H4 (cell line): Measurements from ENCODE around the gene SYNDIG1. TPM values are rescaled to one million over a fixed set of nuclear protein-coding genes. Genes with fewer than 3 reads are reported as not detected.

Source experiments
- DNase-seq: peaks from one replicate; pipeline ENCODE4 v3.0.0-alpha.2; 2015; ENCODE audit warnings: low spot score
- total RNA-seq: library from RNA; depleted of rRNA; stranded (reverse); fragments of >200 nt; shearing (Covaris generic); gene quantifications from 2 replicates; pipeline ENCODE4 v1.2.3, GENCODE V29; 2014

The SYNDIG1 gene
- total RNA-seq, 1 experiment from 2014 or later: 0.77 TPM

DNA sequence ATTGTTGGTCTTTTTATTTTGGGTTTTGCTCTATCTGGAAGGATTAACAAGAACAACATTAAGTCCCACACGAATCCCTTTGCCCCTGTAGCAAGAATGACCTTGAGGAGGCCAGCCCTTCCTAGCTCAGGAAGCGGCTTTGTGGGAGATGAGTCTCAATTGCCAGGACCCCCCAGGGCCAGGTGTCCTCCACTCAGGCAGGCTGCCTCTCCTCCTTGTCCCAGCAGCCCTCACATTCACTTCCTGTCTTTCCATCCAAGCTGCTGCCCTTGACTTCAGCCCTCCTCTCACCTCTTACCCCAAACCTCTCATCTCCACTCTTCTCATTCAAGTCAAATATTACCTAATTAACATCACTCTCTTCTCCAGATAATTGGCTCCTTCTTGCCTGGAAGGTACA, 22.6 kb upstream of the SYNDIG1 start:
- no peak for DNase-seq

DNA sequence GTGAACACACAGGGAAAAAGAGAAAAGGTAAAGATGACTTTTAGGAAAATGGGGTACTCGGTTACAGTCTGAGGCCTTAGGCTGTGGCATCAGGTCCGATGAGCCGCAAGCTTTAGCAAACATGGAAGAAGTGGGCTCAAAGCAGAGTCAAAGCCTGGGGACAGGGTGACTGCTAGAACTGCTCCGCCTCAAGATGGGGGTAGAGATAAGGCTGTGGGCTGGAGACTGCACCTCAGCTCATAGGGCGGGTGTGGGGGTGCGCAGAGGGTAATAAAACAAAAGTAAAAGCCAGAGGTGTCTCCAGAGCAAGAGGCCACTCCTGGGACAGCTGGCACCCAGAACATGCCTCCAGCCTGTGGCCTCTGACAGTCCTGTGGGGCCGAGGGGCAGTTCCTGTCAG, 21.3 kb upstream of the SYNDIG1 start:
- DNase-seq: no peak

DNA sequence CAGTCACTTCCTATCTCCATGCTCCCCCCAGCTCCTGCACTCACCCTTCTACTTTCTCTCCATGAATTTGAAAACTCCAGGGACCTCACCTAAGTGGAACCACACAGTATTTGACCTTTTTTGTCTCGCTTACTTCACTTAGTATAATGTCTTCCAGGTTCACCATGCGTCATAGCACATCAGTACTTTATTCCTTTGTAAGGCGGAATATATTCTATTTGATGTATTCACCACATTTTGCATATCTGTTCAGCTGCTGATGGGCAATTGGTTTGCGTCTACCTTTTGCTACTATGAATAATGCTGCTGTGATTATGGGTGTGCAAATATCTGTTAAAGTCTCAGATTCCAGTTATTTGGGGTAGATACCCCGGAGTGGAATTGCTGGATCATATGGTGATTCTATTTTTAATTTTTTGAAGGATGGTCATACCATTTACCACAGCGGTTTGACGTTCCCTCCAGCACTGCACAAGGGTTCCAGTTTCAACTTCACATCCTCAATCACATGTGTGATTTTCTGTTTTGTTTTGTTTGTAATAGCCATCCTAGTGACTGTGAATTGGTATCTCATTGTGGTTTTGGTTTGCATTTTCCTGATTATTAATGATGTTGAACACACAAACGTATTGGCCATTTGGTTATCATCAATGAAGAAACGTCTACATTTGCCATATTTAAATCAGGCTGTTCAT, 20.3 kb upstream of the SYNDIG1 start:
- DNase-seq: no peak

DNA sequence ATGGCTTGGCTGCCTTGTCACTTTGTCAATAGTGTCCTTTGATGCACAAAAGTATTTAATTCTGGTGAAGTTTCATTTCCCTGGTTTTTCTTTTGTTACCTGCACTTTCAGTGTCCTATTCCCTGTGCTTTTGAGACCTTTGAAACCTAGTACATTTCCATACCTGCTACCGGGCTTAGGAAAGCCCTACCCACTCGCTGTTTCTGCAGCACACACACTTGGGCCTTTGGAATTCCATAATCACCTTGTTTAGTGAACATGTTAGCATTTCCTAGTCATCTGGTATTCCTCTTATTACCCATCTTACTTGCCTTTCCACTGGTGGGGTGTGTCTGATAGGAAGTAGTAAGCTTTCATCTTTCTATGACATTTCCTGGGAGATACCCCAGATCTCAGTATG, 19.3 kb upstream of the SYNDIG1 start:
- no peak for DNase-seq

DNA sequence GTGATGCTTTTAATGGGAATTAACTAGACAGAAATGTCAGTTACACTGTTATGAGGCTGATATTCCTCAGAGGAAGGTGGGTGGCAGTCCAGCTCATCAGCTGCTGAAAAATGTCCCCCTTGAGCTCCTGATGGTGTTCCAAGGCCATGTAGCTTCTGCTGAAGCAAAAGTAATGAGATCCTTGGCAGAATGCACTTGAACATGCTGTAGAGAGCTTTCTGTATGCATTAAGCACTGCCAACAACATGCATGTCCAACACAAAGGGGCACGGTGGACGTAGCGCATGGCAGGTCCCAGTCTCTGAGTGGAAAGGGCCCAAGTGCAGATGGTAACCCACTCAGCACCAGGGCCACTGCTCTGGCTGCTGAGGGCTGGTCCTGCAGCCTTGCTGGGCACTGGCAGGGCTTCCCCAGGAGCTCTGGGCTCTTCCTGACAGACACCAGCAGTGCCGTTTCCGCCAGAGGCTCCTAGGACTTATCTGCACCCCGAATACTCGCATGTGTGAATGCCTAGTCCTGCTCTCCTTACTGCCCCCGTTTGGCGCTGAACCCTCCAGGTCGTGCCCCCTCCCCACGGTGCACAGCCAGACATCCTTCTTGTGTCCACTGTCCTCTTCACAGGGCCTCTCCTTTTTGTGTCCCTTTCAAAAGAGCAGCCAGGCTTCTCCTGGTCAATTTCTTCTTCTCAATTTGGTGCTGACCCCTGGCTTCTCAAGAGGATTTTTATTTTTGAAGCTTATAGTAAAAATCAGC, 18.6 kb upstream of the SYNDIG1 start:
- no peak for DNase-seq

DNA sequence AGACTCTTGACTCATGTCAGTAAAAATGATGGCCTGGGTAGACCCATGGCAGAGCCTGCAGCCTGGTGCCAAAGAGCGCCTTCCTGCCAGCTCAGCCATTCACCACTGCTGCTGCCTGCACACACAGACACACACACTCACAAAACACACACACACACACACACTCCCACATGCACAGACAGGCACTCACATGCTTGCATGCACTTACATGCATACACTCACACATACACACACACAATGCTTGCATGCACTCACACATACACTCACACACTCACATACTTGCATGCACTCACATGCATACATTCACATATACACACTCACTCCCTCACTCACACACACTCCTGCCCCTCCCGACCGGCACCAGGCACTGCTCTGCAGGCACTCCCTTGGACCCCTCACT, 18.0 kb upstream of the SYNDIG1 start:
- no peak for DNase-seq

DNA sequence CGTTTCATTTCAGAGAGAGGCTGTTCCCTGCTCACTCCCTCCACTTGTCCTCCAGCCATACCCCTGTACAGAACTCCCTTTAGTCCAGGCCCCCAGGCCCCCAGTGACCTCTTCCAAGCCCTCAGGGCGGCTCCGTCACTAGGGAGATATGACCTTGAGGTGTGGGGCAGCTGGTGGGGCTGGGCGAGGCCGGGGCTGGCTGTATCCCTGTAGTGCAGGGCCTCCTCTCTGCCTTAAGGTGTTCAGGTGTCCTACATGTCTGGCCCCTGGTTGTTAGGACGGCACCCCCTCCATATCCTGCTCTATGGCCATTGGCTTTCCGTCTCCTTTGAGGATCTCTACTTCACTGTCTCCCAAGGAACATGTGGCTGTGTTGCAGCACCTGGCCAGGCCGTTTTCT, 17.4 kb upstream of the SYNDIG1 start:
- no peak for DNase-seq

DNA sequence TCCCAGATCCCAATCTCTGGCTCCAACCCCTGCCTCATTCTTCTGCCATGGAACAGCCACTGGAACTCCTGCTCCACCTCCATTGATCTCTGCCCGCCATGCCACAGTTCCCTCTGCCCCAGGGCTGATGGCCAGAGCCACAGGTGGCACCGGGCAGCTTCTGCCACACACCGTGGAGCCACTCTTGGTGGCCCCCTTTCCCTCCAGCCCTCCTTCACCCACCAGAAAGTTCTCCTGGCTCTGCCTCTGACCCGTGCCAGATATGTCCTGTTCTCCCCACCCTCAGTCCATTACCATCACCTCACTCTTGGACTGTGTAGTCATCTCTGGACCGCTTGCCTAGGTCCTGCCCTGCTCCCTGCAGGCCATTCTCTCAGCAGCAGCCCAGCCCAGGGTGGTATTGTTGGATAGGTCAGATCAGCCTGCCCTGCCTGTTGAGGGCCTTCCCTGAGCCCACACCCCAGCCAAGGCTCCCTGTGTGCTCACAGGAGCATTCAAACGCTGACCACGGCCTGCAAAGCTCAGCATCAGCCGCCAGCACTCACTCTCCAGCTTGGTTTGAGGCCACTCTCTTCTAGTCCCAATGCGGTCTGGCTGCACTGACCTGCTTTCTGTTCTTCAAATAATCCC, 16.8 kb upstream of the SYNDIG1 start:
- no peak for DNase-seq

DNA sequence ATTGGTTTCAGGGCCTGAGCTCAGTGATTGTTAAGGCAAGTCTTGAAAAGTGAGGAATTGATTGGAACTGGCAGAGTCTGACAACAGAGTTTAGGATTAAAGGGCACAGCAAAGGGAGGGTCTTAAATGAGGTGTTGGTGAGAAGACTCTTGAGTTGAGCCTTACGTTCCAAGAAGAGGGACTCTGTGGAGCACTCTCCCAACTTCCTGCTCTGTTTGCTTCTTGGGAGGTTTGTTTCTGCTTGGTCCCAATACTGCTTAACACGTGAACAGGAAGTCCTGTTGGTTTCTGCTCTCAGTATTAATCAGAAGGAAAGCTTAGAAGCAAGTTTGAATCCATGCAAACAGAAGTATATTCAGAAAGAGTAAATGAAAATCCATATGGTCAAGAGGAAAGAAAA, 15.6 kb upstream of the SYNDIG1 start:
- DNase-seq: no peak

DNA sequence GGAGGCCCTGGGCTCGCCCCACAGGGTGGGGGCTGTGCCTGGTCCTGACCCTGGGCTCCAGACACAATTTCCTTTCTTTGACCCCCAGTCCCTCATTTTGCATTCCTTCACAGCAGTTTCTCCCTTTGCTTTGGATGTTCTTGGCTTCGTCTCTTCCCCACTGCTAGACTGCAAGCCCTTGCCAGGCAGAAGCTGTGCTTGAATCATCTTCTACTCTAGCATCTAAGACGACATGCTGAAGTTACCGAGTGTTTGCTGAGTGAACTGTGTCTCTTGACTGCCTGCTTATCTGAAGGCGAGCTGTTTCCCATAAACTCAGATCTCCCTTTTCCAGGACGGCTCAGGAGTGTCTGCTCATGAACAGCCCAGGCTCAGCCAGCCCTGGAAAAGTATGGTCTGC, 14.3 kb upstream of the SYNDIG1 start:
- DNase-seq: no peak

DNA sequence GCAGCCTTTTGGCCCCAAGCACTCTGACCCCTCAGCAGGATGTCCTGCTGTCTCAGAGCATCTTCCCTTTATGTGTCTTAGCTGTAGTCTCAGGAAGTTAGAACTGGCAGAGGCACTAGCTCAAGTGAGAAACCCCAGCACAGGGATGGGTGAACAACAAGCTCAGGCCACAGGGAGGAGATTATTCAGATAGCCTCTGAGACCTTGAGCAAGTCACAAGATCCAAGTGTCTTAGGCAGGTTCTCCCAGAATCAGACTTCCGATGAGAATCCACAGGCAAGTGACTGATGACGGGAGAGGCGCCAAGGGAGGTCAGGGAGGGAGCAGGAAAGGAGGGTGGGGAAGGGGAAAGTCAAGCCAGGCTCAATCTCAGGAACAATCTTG, 13.0 kb upstream of the SYNDIG1 start:
- no peak for DNase-seq

DNA sequence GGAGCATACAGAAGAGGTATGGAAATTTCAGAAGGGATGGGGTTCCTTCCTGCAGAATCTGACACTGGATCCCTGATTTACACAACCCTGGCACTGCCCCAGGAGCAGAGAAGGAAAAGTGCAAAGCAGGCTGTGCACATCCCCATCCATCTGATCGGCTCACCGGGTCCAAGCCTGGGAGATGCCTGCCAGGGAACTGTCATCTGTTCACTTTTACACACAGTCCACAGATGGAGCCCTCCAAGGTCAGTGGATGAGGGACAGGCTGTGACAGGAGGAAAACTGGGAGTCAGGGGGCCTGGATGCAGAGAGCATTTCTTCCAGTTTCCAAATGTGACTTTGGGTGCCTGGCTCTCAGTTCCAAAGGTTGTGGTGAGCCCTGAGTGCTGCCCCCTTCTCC, 11.0 kb upstream of the SYNDIG1 start:
- DNase-seq: no peak

DNA sequence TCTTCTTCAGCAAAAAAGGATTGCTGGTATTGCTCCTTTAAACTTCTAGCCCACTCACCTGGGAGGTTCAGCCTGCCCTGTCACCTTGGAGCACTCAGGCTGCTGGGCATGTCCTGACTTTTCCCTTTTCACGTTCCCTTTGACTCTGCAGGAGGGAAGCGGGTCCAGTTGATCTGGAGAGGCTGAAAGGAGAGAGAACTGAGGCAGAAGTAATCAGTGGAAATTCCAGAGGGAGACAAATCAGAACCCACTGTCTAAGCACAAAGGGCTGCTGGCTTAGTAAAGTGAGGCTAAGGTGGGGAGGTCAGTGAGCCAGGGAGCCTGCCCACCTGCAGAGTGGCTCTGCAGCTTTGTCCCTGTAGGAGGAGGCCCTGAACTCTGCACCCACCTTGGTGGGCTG, 9.7 kb upstream of the SYNDIG1 start:
- DNase-seq: no peak

DNA sequence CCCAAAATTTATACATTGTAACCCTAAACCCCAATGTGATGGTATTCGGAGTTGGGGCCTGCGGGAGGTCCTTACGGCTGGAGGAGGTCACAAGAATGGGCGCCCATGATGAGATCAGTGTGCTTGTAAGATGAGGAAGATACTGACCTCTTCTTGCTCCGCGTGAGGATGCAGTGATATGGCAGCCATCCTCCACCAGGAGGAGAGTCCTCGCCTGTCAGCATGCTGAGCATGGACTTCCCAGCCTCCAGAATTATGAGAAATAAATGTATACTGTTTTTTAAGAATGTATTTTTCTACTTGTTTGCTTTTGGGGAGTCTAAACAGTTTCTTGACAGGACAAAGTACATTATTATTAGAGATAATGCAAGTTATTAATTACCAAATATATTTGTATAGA, 8.7 kb upstream of the SYNDIG1 start:
- no peak for DNase-seq

DNA sequence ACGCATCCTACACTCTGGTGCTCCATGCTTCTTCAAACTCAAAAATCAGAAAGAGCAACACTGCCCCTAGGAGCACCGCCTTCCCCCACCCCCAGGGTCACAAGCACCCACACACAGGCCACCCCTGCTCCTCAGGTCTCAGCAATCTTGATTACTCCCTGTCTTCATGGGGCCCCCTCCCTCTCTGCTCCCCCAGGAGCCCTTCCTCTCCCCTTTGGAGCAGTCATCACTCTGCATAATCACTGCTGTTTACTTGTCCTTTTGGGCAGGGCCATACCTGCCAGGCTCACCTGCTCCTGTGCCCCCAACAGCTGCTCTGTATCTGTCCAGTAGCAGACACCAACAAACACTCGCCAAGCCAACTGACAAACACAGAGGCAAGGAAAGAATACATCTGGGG, 7.6 kb upstream of the SYNDIG1 start:
- DNase-seq: no peak

DNA sequence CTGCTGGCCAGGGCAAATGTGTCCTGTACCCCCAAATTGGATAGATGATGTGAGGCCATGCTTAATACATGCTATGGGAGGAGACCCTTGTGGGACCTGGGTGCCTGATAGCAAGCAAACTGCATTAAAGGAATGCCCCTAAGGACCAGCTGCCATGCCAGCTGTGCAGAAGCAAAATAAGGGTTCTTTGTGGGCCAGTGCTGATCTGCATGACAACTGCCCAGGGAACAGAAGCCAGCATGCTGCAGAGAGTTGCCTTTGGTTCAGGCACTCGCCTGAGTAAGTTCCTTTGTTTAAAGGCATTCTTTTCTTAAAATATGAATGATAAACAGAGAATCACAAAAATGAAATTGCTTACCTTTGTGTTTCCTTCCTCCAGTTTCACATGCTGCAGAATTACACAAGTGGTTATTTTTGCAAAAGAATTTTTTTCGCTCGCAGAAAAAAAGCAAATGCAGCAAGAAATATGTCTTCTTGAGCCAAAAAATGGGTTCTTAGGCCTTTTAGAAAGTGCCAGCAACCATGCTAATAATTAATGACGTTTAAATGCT, 6.9 kb upstream of the SYNDIG1 start:
- no peak for DNase-seq

DNA sequence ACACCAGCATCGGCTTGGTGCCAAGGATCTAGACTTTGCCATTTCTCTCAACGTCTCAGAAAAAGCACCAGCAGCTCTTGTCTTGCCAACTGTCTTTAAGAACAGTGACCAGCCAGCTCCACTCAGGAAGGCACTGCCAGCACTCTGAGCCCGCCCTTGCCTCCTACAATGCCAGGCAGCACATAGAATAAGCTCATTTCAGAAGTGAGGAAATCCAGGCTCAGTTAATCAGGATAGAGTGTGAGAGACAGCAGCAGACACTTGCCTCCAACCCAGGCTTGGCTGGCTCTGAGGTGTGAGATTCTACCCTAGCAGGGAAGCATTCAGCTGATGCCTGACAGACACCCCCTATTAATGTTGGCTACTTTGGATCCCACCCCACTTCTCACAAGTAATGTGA, 4.3 kb upstream of the SYNDIG1 start:
- DNase-seq: no peak

DNA sequence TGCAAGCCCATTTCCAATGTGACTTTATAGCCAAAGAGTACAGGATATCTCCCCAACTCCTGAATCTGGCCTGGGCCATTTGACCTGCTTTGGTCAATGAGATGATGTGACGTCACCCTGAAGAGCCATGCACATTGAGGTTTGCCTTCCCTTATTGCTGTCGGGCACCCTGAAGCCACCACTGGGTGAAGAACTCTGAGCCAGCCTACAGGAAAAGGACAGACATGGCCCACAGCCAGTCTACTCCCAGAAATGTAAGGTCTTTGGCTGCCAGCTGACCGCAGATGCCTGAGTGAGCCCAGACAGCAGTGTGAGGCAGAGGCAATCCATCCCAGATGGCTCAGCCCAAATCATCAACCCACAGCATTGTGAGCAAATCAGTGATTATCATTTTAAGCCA, 3.7 kb upstream of the SYNDIG1 start:
- DNase-seq: peak; percentile 54

DNA sequence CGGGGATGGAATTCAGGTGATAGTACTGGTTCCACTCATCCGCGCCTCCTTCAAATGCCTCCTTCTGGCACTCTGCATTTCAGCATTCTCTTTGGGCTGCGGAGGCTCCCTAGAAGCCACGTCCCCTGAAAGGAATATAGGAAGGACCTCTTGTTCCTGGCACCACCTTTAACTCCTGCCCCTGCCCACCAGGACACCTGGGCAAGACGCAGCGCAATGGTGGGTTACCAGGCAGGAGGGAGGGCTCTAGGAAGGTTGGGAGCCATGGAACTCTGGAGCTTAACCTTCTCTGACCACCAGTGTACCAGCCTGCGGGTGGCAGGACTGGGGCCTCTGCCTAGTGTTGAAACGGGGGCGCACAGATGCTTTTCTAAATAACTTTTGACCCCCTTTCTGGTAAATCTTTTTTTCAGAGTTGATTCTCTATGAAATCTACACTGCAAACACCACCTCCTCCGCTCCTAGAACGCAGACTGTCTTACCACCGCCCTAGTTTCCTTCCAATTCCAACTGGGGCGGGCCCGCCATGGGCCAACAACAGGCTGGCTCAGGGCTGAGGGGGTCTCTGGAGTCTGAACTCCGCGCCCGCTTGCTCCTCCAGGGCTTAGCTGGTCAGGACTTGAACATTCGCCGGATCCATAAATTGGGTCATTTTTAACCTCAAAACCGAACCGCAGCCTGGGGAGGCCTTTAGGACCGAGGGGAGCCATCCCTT, 871 bp upstream of the SYNDIG1 start:
- no peak for DNase-seq

DNA sequence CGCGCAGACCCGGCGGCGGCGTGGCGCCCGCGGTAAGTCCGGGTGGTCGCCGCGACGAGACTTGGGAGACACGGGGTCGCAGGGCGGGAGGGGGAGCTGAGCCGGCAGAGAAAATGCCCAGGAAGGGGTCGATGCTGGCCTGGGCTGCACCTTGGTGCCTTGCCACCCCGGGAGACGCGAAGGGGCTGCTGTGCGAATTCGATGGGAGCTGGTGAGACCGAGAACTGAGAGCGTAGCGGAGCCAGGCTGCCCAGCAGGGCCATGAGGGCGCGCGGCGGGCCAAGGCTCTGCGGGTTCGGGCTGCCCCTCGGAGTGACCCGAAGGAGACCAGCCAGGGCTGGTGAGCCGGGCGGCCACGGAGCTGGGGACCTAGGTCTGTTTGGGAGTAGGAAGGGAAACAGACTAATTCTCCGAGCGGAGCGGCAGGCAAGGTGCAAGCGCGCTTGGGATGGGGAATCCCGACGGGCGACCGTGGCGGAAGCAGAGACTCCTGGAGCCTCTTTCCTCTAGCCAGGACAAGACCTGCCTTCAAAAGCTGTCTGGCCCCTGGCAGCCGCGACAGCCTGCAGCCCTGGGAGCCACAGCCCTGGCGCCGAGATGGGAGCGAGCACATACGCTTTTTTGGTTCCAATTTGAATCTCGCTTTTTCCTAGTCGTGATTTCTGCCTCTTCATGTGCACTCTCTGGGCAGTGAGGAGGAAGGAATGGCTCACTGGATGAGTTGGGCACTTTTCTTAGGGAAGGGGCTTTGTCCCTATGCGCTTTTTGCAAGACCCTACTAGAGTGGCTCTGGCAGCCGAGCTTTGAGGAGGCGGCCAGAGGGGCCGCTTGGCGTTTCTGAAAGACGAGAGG, 691 bp downstream of the SYNDIG1 start:
- no peak for DNase-seq
